Measurements from ENCODE around the gene KCTD21.

DNA sequence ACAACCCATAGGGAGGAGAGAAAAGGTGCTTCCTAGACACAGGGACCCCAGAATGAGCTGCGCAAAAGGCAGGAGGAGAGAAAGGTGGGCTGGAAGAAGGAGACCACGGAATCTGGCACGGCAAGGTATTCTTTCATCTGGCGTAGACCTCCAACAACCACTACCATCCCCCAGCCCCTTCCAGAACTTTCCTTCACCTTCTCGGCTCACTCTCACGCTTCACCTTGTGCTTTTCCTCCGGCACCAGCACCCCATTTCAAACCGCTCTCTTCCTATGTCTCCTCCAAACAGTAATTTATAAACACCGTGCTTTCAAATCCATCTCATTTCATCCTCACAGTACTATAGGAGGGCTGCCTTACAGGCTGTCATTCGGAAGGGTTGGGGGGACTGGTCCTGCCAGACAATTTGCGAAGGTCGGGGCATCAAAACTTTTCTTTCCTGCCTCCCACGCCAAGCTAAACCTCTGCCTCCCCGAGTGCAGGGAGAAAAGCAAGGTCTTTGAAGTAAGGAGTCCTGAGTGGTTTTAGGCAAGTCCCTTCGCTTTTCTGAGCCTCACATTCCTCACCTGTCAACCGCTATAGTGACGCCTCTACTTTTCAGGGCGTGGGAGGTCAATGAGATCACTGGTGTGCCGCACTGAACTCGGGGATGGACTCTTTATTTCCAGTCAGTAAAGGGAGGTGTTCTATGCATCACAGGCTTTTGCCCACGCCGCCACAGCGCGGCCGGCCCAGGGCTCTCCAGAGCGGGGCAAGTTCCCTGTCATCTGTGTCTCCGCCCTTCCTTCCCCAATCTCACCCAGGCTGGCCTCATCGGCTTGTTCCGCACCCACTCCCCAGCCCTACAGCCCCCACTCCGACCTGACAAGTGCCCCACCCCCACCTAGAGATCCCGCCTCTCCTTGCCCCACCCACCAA is 800 bp downstream of the KCTD21 start:
- TF ChIP-seq L3MBTL2 (conservative IDR thresholded peaks at IDR 0.05) (no peak), SUZ12 (IDR thresholded peaks at IDR 0.05) (no peak), SP1 (IDR thresholded peaks at IDR 0.05) (no peak)

All from HEK293T (cell line).